BLaER1 treated with 17β-estradiol and CSF1 and Interleukin-3, amounts not matched to agents 10 nM and 100 nM (cell line): ENCODE data around the gene RAPGEF6.

Experiments used
- H3K27ac ChIP-seq, 11 experiments: shearing (Covaris generic); formaldehyde crosslinking; 2 replicates each; pipeline ENCODE4 v1.8.1; 2022
- H3K27me3 ChIP-seq, 11 experiments: shearing (Covaris generic); formaldehyde crosslinking; 2 replicates each; pipeline ENCODE4 v1.8.1; 2022
- H3K36me3 ChIP-seq, 11 experiments: shearing (Covaris generic); formaldehyde crosslinking; 2 replicates each; pipeline ENCODE4 v1.8.1; 2022
- H3K4me1 ChIP-seq, 10 experiments: shearing (Covaris generic); formaldehyde crosslinking; 2 replicates each; pipeline ENCODE4 v1.8.1; 2022
- H3K4me2 ChIP-seq, 11 experiments: shearing (Covaris generic); formaldehyde crosslinking; 2 replicates each; pipeline ENCODE4 v1.8.1; 2022
- H3K4me3 ChIP-seq, 10 experiments: shearing (Covaris generic); formaldehyde crosslinking; 2 replicates each; pipeline ENCODE4 v1.8.1; 2022
- H3K9ac ChIP-seq, 11 experiments: shearing (Covaris generic); formaldehyde crosslinking; 2 replicates each; pipeline ENCODE4 v1.8.1; 2022
- H3K9me3 ChIP-seq, 11 experiments: shearing (Covaris generic); formaldehyde crosslinking; replicated peaks in 1 of 11; 2 replicates each; pipeline ENCODE4 v1.8.1; 2022
- H4K20me1 ChIP-seq, 11 experiments: shearing (Covaris generic); formaldehyde crosslinking; 2 replicates each; pipeline ENCODE4 v1.8.1; 2022
- Cebpa-rat ChIP-seq, 11 experiments: shearing (Covaris generic); IDR thresholded peaks; 2 replicates each; pipeline ENCODE4 v1.8.1; 2022

The RAPGEF6 gene

DNA sequence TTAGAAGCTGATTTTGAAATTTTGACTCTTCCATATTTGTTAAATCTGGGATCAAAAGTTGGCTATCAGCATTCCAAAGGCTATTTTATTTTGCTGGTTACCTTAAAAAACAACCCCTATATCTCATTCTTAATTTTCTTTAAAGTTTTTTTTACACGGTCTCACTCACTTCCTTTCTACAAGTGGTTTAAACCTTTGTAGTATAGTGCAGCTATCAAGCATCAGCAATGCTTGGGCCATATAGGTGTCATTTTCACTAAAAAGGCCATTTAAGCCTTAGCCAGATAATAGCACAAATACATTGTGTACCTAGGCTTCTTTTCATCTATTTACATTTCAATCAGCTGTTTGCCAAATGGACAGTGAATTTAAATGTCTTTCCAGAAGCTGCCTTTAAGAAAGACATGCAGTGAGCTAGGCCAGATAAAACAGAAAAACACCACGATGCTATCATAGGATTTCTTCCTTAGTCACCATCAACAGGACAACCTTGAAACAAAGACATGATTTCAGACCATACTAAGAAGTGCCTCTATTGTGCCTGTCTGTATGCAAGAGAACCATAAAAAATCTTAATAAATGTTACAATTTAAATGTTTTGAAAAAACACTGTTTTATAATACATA, 104.2 kb downstream of the RAPGEF6 start:
- no peak for TF ChIP-seq Cebpa-rat (IDR thresholded peaks at IDR 0.05)
- peaks cover 0 to 40% (median 17%) of the 10 kb centered on the region in 11 experiments; a peak in 12 of 22 replicates for H3K36me3 ChIP-seq
- no peaks in the 10 kb centered on the region for H3K27me3 ChIP-seq
- H3K4me1 ChIP-seq = peaks cover 35 to 64% (median 36%) of the 10 kb centered on the region in 10 experiments
- H3K9ac ChIP-seq = no peak overlapping the region
- H4K20me1 ChIP-seq = no peaks in the 10 kb centered on the region; a peak in 1 of 22 replicates
- no peak overlapping the region for H3K4me3 ChIP-seq
- H3K9me3 ChIP-seq = no peaks in the 10 kb centered on the region
- no peak overlapping the region for H3K4me2 ChIP-seq
- no peak overlapping the region for H3K27ac ChIP-seq

DNA sequence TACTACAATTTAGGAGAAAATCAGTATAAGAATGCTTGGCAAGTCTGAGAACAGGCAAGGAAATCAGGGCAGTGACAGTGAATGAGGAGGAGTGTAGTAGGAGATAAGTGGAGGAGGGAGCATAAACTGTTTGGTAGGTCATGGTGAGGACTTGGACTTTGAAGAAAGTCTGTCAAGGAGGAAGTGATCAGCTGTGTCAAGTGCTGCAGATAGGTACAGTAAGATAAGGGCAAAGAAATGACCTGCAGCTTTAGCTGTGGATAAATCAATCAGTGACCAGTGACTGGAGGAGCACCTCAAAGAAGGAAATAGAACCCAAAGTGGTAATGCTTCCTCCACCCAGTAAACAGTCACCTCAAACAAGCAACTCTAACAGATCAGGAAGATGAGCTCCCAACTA, 106.3 kb downstream of the RAPGEF6 start:
- Histone ChIP-seq H3K36me3 (peaks cover 0 to 36% (median 15%) of the 10 kb centered on the region in 11 experiments; a peak in 11 of 22 replicates), H3K9ac (no peak overlapping the region), H3K4me3 (no peak overlapping the region), H3K27me3 (no peaks in the 10 kb centered on the region), H4K20me1 (no peaks in the 10 kb centered on the region; a peak in 1 of 22 replicates), H3K9me3 (0 out of 22 replicates have a peak, but pooled peaks cover 0 to 4% (median 0%) of the 10 kb centered on the region in 11 experiments), H3K27ac (peak overlapping the region in 8 of 11 experiments; percentile 4 to 50 (median 26); a peak in 10 of 22 replicates), H3K4me2 (peak overlapping the region in 8 of 11 experiments; percentile 6 to 56 (median 50); a peak in 12 of 22 replicates), H3K4me1 (peaks cover 41 to 82% (median 53%) of the 10 kb centered on the region in 10 experiments)
- TF ChIP-seq Cebpa-rat (IDR thresholded peaks at IDR 0.05) = no peak

DNA sequence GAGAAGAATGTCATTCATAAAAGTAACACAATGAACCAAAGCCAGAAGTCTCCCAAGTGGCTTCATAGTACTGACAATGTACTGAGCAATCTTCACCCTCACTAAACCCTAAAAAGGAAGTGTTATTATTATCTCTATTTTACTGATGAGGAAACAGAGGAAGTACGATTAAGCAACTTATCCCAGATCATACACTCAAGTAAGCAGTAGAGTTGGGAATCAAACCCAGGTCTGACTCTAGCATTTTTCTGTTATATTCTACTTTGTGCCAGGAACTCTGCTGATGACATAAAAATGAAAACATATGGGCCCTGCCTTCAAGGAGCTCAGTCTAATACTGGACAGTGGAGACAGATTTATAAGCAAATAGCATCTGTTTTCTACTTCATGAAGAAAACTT, 109.2 kb downstream of the RAPGEF6 start:
- Histone ChIP-seq H3K9ac (peak overlapping the region in 8 of 11 experiments; percentile 28 to 53 (median 40); a peak in 9 of 22 replicates), H3K4me3 (no peak overlapping the region; a peak in 3 of 20 replicates), H3K9me3 (0 out of 22 replicates have a peak, but pooled peaks cover 0 to 4% (median 0%) of the 10 kb centered on the region in 11 experiments), H3K4me1 (peaks cover 29 to 82% (median 55%) of the 10 kb centered on the region in 10 experiments), H3K27ac (peak overlapping the region; percentile 30 to 82 (median 75); a peak in 21 of 22 replicates), H4K20me1 (no peaks in the 10 kb centered on the region), H3K36me3 (peaks cover 0 to 43% (median 13%) of the 10 kb centered on the region in 11 experiments; a peak in 18 of 22 replicates), H3K27me3 (no peaks in the 10 kb centered on the region), H3K4me2 (peak overlapping the region; percentile 29 to 80 (median 67))
- peak in 4 of 11 experiments; percentile 26 to 81 (median 72); a peak in 7 of 22 replicates for TF ChIP-seq Cebpa-rat (IDR thresholded peaks at IDR 0.05)

DNA sequence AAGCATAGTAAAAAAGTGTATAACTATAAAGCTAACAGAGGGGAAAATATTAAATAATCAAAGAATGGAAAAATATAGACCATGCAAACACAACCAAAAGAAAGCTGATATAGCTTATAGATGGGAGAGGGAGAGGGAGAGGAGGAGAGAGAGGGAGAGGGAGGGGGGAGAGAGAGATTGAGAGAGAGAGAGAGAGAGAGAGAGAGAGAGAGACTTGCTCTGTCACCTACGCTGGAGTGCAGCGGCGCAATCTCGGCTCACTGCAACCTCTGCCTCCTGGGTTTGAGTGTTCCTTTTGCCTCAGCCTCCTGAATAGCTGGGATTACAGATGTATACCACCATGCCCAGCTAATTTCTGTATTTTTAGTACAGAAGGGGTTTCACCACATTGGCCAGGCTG, 110.6 kb downstream of the RAPGEF6 start:
- peak overlapping the region in 8 of 11 experiments; percentile 14 to 78 (median 48); a peak in 11 of 22 replicates for H3K27ac ChIP-seq
- H3K9me3 ChIP-seq = 0 out of 22 replicates have a peak, but pooled peaks cover 0 to 4% (median 0%) of the 10 kb centered on the region in 11 experiments

DNA sequence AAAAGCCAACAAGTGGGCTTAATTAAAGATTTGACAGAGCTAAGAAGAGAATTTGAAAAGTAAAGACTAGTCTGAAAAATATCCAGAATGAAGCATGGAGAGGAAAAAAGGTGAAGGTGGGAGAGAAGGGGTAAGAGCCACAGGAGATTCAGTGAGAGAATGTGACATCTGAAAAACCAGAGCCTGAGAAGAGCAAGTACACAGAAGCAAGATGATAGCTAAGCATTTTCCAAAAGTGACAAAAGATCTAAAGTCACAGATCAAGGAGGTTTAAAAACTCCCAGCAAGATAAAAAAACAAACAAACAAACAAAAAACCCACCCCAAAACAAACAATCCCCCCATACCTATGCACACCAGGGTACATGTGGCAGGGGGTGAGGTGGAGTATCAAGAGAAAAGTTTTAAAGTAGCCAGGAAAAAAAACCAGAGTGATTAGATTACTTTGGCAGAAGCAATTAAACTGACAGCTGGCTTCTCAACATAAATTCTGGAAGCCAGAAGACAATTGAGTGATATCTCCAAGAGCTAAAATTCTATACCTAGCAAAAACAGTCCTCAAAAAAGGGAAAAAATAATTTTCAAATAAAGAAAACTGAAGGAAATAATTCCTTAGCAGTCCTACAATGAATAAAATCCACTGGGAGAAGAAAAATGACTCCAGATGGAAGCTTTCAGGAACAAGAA, 111.4 kb downstream of the RAPGEF6 start:
- Histone ChIP-seq H3K27me3 (no peaks in the 10 kb centered on the region), H3K4me2 (peak overlapping the region in 5 of 11 experiments; percentile 62 to 80 (median 69); a peak in 6 of 22 replicates), H3K4me3 (no peak overlapping the region), H3K27ac (peak overlapping the region in 7 of 11 experiments; percentile 1 to 78 (median 37); a peak in 8 of 22 replicates), H3K9ac (peak overlapping the region in 2 of 11 experiments; percentile 40 to 47; a peak in 3 of 22 replicates), H3K4me1 (peaks cover 18 to 62% (median 38%) of the 10 kb centered on the region in 10 experiments), H3K36me3 (peaks cover 13 to 50% (median 28%) of the 10 kb centered on the region in 11 experiments), H4K20me1 (no peaks in the 10 kb centered on the region), H3K9me3 (0 out of 22 replicates have a peak, but pooled peaks cover 0 to 4% (median 0%) of the 10 kb centered on the region in 11 experiments)
- no peak for TF ChIP-seq Cebpa-rat (IDR thresholded peaks at IDR 0.05)

More for the DNA sequence above, 110.6 kb downstream of the RAPGEF6 start:
- H3K4me1 ChIP-seq = peaks cover 22 to 70% (median 46%) of the 10 kb centered on the region in 10 experiments
- no peaks in the 10 kb centered on the region for H3K27me3 ChIP-seq
- H3K4me3 ChIP-seq = no peak overlapping the region
- no peaks in the 10 kb centered on the region for H4K20me1 ChIP-seq
- H3K36me3 ChIP-seq = peaks cover 8 to 43% (median 23%) of the 10 kb centered on the region in 11 experiments
- no peak for TF ChIP-seq Cebpa-rat (IDR thresholded peaks at IDR 0.05)
- no peak overlapping the region for H3K9ac ChIP-seq
- H3K4me2 ChIP-seq = peak overlapping the region in 7 of 11 experiments; percentile 27 to 80 (median 67); a peak in 13 of 22 replicates

DNA sequence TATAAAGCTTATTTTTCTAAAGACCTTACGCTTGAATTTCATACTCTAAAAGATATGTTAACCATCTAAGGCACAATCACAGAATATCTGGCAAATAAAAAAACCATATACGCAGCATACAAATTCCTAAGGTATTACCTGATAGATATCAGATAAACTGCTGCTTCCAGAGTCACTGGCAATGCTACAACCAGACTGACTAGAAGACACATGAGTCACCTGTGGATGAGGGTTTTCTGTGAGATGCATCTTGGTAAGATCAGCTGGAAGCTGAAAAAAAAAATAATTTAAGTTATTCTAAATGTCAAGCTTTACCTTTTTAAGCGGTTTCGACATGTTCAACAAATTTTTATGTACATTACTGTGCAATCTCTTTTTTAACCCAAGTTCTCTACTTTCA, 113.8 kb downstream of the RAPGEF6 start:
- no peak overlapping the region for H3K4me3 ChIP-seq
- no peaks in the 10 kb centered on the region for H4K20me1 ChIP-seq
- no peak overlapping the region for H3K9ac ChIP-seq
- H3K36me3 ChIP-seq = peaks cover 13 to 59% (median 32%) of the 10 kb centered on the region in 11 experiments
- 0 out of 22 replicates have a peak, but pooled peaks cover 0 to 4% (median 0%) of the 10 kb centered on the region in 11 experiments for H3K9me3 ChIP-seq
- H3K4me1 ChIP-seq = peaks cover 22 to 58% (median 38%) of the 10 kb centered on the region in 10 experiments
- H3K27me3 ChIP-seq = no peaks in the 10 kb centered on the region
- H3K27ac ChIP-seq = no peak overlapping the region
- TF ChIP-seq Cebpa-rat (IDR thresholded peaks at IDR 0.05) = no peak
- no peak overlapping the region for H3K4me2 ChIP-seq

DNA sequence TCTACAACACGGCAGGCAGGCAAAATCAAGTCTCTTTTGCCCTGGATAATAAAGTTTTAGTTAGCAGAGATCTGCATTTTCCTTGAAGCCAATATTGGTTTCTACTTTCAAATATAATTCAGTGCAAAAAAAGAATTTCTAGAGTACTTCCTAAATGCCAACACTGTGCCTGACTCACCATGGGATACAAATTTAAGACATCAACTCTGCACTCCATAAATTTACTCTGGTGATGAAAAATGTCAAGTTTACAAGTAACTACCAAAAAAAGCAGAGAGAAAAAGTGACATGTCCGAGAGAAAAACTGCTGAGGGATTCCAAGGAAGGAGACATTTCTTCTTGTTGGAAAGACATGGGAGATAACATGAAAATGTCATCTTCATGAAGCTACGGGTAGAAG, 119.7 kb downstream of the RAPGEF6 start:
- H3K4me2 ChIP-seq = peak overlapping the region; percentile 72 to 96 (median 86)
- peaks cover 23 to 64% (median 43%) of the 10 kb centered on the region in 11 experiments for H3K36me3 ChIP-seq
- H3K4me1 ChIP-seq = peaks cover 36 to 56% (median 44%) of the 10 kb centered on the region in 10 experiments
- H3K9me3 ChIP-seq = no peaks in the 10 kb centered on the region
- H3K27ac ChIP-seq = peak overlapping the region; percentile 29 to 80 (median 68); a peak in 20 of 22 replicates
- peak overlapping the region in 9 of 11 experiments; percentile 3 to 76 (median 55); a peak in 10 of 22 replicates for H3K9ac ChIP-seq
- TF ChIP-seq Cebpa-rat (IDR thresholded peaks at IDR 0.05) = no peak
- H4K20me1 ChIP-seq = no peaks in the 10 kb centered on the region
- peak overlapping the region in 8 of 10 experiments; percentile 17 to 52 (median 38); a peak in 8 of 20 replicates for H3K4me3 ChIP-seq
- no peaks in the 10 kb centered on the region for H3K27me3 ChIP-seq
